ENCODE data around the gene ZDBF2.
"Not testable (repeated sequence)": the region's sequence is repeated elsewhere in the genome, so short reads cannot be mapped to it uniquely, and the experiment has no call there.

The ZDBF2 gene

DNA sequence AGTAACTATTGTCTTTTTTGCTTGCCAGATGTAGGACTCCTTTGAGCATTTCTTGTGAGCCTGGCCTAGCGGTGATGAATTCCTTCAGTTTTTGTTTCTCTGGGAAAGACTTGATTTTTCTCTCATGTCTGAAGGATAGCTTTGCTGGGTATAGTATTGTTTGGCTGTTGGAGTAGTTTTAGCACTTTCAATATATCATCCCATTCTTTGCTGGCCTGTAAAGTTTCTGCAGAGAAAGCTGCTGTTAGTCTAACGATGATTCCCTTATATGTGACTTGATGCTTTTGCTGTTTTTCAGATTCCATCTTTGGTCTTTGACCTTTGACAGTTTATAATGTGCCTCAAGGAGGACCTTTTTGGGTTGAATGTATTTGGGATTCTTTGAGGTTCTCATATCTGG is 12.7 kb downstream of the ZDBF2 start:
- no peak overlapping the region for H3K27ac ChIP-seq
- ChIA-PET CTCF (no interaction called here), POLR2A (ENCODE audit: low non-redundant PET) (no interaction called here)
- TF ChIP-seq, protein P1, sequence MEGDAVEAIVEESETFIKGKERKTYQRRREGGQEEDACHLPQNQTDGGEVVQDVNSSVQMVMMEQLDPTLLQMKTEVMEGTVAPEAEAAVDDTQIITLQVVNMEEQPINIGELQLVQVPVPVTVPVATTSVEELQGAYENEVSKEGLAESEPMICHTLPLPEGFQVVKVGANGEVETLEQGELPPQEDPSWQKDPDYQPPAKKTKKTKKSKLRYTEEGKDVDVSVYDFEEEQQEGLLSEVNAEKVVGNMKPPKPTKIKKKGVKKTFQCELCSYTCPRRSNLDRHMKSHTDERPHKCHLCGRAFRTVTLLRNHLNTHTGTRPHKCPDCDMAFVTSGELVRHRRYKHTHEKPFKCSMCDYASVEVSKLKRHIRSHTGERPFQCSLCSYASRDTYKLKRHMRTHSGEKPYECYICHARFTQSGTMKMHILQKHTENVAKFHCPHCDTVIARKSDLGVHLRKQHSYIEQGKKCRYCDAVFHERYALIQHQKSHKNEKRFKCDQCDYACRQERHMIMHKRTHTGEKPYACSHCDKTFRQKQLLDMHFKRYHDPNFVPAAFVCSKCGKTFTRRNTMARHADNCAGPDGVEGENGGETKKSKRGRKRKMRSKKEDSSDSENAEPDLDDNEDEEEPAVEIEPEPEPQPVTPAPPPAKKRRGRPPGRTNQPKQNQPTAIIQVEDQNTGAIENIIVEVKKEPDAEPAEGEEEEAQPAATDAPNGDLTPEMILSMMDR (conservative IDR thresholded peaks at IDR 0.05; ENCODE audit: low read depth): no peak
- no peak for DNase-seq (ENCODE audit: low spot score)

DNA sequence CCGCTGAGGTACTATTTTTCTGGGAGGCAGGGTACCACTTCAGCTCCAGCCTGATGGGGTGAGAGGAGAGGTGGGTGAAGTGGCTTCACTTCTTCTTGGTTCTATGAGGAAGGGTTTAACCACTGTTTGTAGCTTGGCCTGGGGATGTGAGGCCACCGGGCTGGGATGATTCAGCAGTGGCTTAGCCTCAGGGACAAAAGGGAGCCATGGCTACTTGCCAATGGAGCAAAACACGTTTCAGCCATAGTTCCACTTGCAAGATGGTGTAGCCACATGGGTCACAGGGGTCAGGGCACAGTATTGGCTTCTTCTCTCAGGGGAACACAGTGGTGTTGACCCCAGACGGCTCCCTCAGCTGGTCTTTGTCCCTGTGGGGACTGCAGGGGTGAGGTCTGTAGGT is 14.9 kb downstream of the ZDBF2 start:
- ChIA-PET POLR2A (ENCODE audit: low non-redundant PET) (no interaction called here), CTCF (no interaction called here)
- H3K27ac ChIP-seq: no peak overlapping the region
- TF ChIP-seq, protein P1 (conservative IDR thresholded peaks at IDR 0.05; ENCODE audit: low read depth): no peak
- peak; percentile 9 for DNase-seq (ENCODE audit: low spot score)

DNA sequence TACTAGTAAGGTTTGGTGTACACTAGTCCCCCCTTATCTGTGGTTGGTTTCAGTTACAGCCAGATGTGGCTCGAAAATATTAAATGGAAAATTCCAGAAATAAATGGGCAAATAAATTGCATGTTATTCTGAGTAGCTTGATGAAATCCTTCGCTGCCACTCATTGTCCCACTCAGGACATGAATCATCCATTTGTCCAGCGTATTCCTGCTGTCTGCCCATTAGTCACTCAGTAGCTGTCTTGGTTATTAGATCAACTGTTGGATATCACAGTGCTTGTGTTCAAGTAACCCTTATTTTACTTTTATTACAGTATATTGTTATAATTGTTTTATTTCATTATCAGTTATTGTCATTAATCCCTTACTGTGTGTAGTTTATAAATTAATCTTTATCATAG is 21.7 kb downstream of the ZDBF2 start:
- ChIA-PET CTCF (no interaction called here), POLR2A (ENCODE audit: low non-redundant PET) (no interaction called here)
- TF ChIP-seq, protein P1 (conservative IDR thresholded peaks at IDR 0.05; ENCODE audit: low read depth): no peak
- H3K27ac ChIP-seq: no peak overlapping the region
- DNase-seq (ENCODE audit: low spot score): peak; percentile 46

DNA sequence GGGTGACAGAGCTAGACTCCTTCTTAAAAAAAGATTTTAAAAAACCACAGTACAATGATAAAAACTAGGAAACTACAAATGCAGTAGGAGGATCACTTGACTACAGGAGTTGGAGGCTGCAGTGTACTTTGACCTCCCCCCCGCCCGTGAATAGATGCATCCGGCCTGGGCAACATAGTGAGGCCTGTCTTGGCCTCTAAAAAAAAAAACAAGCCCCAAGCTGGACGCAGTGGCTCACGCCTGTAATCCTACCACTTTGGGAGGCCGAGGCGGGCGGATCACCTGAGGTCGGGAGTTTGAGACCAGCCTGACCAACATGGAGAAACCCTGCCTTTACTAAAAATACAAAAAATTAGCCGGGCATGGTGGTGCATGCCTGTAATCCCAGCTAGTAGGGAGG is 25.1 kb downstream of the ZDBF2 start:
- POLR2A ChIA-PET (ENCODE audit: low non-redundant PET); DNase-seq (ENCODE audit: low spot score); H3K27ac ChIP-seq: not testable (repeated sequence)
- CTCF ChIA-PET: interaction anchor here (0.6 kb wide), 1 partner anchor 984 kb away, joined by 3 read pairs; no protein-coding TSS in a partner anchor

DNA sequence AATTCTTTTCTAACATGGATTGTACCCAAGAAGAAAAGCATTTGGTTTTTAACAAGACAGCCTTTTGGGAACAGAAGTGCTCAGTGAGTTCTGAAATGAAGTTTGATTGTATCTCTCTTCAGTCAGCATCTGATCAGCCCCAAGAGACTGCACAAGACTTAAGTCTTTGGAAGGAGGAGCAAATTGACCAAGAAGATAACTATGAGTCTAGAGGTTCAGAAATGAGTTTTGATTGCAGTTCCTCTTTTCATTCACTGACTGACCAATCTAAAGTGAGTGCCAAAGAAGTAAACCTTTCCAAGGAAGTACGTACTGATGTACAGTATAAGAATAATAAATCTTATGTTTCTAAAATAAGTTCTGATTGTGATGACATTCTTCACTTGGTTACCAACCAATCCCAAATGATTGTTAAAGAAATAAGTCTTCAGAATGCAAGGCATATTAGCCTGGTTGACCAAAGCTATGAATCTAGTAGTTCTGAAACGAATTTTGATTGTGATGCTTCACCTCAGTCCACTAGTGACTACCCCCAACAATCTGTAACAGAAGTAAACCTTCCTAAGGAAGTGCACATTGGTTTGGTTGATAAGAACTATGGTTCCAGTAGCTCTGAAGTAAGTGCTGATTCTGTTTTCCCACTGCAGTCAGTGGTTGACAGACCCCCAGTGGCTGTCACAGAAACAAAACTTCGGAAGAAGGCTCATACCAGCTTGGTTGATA is 31.2 kb downstream of the ZDBF2 start:
- no peak overlapping the region for H3K27ac ChIP-seq
- POLR2A ChIA-PET (ENCODE audit: low non-redundant PET): no interaction called here
- CTCF ChIA-PET: no interaction called here
- DNase-seq (ENCODE audit: low spot score): no peak
- TF ChIP-seq, protein P1 (conservative IDR thresholded peaks at IDR 0.05; ENCODE audit: low read depth): no peak

DNA sequence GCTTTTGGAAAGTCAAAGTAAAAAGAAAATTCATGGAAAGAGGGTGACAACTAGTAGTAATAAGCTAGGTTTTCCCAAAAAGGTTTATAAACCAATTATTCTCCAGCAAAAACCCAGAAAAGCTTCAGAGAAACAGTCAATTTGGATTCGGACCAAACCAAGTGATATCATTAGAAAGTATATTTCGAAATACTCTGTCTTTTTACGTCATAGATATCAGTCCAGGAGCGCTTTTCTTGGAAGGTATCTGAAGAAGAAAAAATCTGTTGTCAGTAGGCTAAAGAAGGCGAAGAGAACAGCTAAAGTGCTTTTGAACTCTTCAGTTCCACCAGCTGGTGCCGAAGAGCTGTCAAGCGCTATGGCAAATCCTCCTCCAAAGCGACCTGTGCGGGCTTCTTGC is 36.6 kb downstream of the ZDBF2 start:
- no peak overlapping the region for H3K27ac ChIP-seq
- ChIA-PET POLR2A (ENCODE audit: low non-redundant PET) (no interaction called here), CTCF (interaction anchor here (0.6 to 0.7 kb wide), 2 partner anchors 29 to 60 kb away, joined by 3 read pairs; no protein-coding TSS in a partner anchor)
- no peak for DNase-seq (ENCODE audit: low spot score)
- TF ChIP-seq, protein P1 (conservative IDR thresholded peaks at IDR 0.05; ENCODE audit: low read depth): no peak

DNA sequence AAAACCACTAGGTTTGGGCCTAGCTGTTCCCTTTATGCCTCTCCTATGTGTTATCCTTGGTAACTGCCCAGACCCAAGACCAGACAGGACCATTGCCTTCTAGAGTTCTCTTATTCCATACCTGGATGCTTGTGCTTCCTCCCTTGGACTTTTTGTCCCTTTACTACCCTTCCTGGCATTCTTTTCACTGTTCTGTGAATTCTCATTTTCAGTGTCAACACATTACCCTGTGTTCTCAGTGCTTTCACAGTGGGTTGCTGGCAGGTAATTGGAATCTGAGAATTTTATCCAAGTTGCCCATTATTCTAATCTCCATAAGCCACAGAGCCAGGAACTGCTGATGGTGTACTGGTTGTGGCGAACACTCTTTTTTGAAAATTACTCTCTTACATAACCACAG is 41.7 kb downstream of the ZDBF2 start:
- ChIA-PET CTCF (no interaction called here), POLR2A (ENCODE audit: low non-redundant PET) (no interaction called here)
- H3K27ac ChIP-seq: no peak overlapping the region
- TF ChIP-seq, protein P1 (conservative IDR thresholded peaks at IDR 0.05; ENCODE audit: low read depth): no peak
- no peak for DNase-seq (ENCODE audit: low spot score)
